Muscle of leg (tissue), 11 donors: ENCODE data around the gene CANX. TPM values are rescaled to one million over a fixed set of nuclear protein-coding genes. Genes with fewer than 3 reads are reported as not detected.

Experiments
- DNase-seq: peaks from one replicate; pipeline ENCODE4 v3.0.0; 2013
- H3K27ac ChIP-seq: one replicate; pipeline ENCODE4 v1.5.1; 2013; ENCODE audit warnings: mild to moderate bottlenecking, low read length, control low read depth
- H3K27me3 ChIP-seq: one replicate; pipeline ENCODE4 v1.6.1; 2013; ENCODE audit warnings: low read length; ENCODE audit not compliant: control insufficient read depth, insufficient read depth
- H3K36me3 ChIP-seq: one replicate; pipeline ENCODE4 v1.6.1; 2013; ENCODE audit warnings: low read length; ENCODE audit not compliant: control insufficient read depth, insufficient read depth
- H3K4me1 ChIP-seq: one replicate; pipeline ENCODE4 v1.6.1; 2013; ENCODE audit warnings: low read length; ENCODE audit not compliant: control insufficient read depth, insufficient read depth
- H3K4me3 ChIP-seq: one replicate; pipeline ENCODE4 v1.5.1; 2013; ENCODE audit warnings: low read length, control low read depth
- H3K9me3 ChIP-seq: replicated peaks from 2 replicates; pipeline ENCODE4 v1.6.1; 2013; ENCODE audit warnings: low read depth, low read length; ENCODE audit not compliant: control insufficient read depth
- WGBS: methylation state at CpG from one replicate; pipeline ENCODE4 v1.1.5; 2013; ENCODE audit warnings: missing lambda C conversion rate; ENCODE audit not compliant: insufficient coverage; 5-methylcytosine and 5-hydroxymethylcytosine counted together
- polyA plus RNA-seq, 8 donors: library from polyadenylated mRNA; unstranded; fragments of 120-200 nt; gene quantifications; one replicate each; pipeline versions ENCODE4 v1.2.1 to v1.2.3, GENCODE V29; 2013; ENCODE audit warnings: inconsistent platforms in 1 of 8, low replicate concordance in 1 of 8; ENCODE audit not compliant: insufficient read length in 8 of 8, insufficient read depth in 1 of 8
- total RNA-seq: library from RNA; stranded (reverse); fragments of 120-200 nt; gene quantifications from one replicate; pipeline ENCODE4 v1.2.4, GENCODE V29; 2013

The CANX gene
- total and polyA plus RNA-seq, 9 donors: 176 to 267 (median 209) TPM

DNA sequence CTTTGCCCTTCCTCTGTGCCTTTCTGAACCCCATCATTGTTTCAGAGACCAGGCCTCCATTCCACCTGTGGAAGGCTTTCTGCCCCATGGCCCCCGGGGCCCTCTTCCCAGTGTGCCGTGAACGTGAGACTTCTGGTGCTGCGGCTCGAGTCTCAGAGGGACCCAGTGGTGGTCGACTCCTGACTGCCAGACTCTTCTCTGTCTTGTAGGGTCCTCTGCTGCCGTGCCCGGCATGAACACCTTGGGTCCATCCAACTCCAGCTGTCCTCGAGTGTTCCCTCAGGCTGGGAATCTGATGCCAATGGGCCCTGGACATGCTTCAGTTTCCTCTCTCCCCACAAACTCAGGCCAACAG is 74.9 kb downstream of the CANX start:
- DNase-seq: no peak
- no peaks in the 10 kb centered on the region for H3K27me3 ChIP-seq
- 93% methylated on average over 9 of the region's 9 CpGs for WGBS
- H3K9me3 ChIP-seq: no peaks in the 10 kb centered on the region
- H3K4me3 ChIP-seq: no peak overlapping the region
- no peak overlapping the region for H3K27ac ChIP-seq
- H3K36me3 ChIP-seq: peaks cover 84% of the 10 kb centered on the region
- H3K4me1 ChIP-seq: no peaks in the 10 kb centered on the region

DNA sequence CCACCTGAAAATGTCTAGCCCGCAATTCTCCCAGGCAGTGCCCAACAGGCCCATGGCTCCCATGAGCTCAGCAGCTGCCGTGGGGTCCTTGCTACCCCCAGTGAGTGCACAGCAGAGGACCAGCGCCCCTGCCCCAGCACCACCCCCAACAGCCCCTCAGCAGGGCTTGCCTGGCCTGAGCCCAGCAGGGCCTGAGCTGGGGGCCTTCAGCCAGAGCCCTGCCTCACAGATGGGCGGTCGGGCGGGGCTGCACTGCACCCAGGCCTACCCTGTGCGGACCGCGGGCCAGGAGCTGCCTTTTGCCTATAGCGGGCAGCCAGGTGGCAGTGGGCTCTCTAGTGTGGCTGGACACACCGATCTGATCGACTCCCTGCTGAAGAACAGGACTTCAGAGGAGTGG is 75.7 kb downstream of the CANX start:
- peaks cover 79% of the 10 kb centered on the region for H3K36me3 ChIP-seq
- H3K27ac ChIP-seq: no peak overlapping the region
- DNase-seq: no peak
- H3K4me1 ChIP-seq: no peaks in the 10 kb centered on the region
- no peaks in the 10 kb centered on the region for H3K27me3 ChIP-seq
- no peaks in the 10 kb centered on the region for H3K9me3 ChIP-seq
- H3K4me3 ChIP-seq: no peak overlapping the region
- WGBS: 94% methylated on average over 12 of the region's 12 CpGs

DNA sequence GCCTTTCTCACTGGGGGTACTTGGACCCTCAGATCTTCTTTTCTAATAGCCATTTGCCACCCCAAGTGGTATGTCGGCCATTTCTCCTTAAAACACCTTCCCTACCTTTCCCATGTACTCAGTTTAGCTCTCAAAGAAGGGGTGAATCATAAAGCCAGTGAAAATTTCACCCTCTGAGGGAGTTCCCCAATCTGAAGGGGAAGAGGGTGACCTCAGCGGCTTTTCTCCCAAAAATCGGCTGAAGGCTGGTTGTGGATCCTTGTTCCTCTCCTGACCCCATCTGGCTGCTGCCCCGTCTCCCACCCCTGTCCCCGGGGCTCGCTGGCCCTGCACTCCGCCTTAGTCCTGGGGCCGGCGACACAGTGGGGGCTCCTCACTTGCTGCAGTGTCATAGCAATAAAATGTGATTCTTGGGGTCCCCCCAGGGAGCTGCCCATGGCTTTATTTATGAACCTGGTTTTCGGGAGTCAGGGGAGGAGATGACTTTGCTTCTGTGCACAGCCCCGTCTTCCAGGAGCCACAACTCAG is 77.7 kb downstream of the CANX start:
- no peak overlapping the region for H3K4me3 ChIP-seq
- 78% methylated on average over 7 of the region's 11 CpGs for WGBS
- H3K9me3 ChIP-seq: no peaks in the 10 kb centered on the region
- H3K36me3 ChIP-seq: peaks cover 71% of the 10 kb centered on the region
- H3K27ac ChIP-seq: no peak overlapping the region
- no peak for DNase-seq
- no peaks in the 10 kb centered on the region for H3K27me3 ChIP-seq
- H3K4me1 ChIP-seq: peaks cover 3% of the 10 kb centered on the region

DNA sequence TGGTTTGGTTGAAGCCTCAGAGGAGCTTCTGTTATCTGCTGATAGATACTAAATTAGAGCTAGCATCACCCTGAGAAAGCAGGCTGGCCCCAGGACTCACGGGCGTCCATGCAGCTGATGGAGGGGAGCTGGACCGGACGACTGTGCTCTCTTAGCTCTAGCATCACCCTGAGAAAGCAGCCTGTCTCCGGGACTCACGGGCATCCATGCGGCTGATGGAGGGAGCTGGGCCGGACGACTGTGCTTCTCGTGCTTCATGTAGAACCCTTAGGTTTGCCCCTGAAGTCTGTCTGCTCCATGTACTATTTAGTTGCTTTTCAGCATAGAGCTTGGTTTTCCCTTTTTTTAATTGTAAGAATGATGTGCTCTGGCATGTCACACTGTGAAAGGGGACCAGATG is 78.7 kb downstream of the CANX start:
- Histone ChIP-seq H3K27ac (no peak overlapping the region), H3K4me3 (no peak overlapping the region), H3K36me3 (peaks cover 64% of the 10 kb centered on the region), H3K9me3 (no peaks in the 10 kb centered on the region), H3K27me3 (no peaks in the 10 kb centered on the region), H3K4me1 (peaks cover 3% of the 10 kb centered on the region)
- WGBS: 83% methylated on average over 10 of the region's 10 CpGs
- DNase-seq: no peak

DNA sequence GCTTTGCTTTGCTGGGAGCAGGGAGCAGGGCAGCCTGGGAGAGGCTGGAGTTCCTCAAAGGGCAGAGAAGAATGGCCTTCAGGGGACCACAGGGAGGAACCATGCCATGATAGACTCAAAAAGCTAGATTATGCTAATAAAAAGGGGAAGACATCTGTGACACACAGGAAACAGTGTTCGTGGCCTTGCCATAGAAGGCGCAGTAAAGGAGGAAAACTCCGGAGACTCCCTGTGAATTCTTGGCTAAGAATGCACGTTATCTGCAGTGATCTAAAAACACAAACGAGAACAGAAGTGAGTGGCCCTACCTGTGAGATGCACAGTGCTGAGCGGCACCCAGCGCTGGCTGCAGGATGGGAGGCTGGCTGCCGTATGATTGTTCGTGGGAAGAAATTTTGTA is 79.1 kb downstream of the CANX start:
- Histone ChIP-seq H3K9me3 (no peaks in the 10 kb centered on the region), H3K4me3 (no peak overlapping the region), H3K27me3 (no peaks in the 10 kb centered on the region), H3K27ac (no peak overlapping the region), H3K4me1 (peaks cover 3% of the 10 kb centered on the region), H3K36me3 (peaks cover 59% of the 10 kb centered on the region)
- DNase-seq: peak; percentile 40
- 80% methylated on average over 9 of the region's 9 CpGs for WGBS

DNA sequence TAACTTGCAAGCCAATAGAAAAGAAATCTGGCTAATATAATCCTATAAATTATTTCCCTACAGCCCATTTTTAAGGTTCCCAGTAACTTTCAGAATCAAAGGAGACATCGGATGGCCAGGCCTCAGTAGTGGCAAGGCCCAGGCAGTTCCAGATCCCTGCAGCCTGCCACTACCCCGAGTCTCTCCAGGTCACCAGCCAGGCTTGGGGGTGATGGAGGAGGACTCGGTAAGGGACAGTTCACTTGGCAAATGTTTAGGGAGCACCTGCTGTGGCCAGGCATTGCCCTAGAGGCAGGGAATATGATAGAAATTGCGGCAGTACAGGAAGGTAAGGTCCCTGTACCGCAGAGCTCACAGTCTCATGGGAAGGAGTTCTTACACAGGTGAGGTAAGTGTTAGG is 79.8 kb downstream of the CANX start:
- H3K9me3 ChIP-seq: no peaks in the 10 kb centered on the region
- H3K36me3 ChIP-seq: peaks cover 53% of the 10 kb centered on the region
- no peak overlapping the region for H3K4me3 ChIP-seq
- H3K4me1 ChIP-seq: peaks cover 3% of the 10 kb centered on the region
- no peaks in the 10 kb centered on the region for H3K27me3 ChIP-seq
- 90% methylated on average over 4 of the region's 5 CpGs for WGBS
- DNase-seq: no peak
- H3K27ac ChIP-seq: no peak overlapping the region

DNA sequence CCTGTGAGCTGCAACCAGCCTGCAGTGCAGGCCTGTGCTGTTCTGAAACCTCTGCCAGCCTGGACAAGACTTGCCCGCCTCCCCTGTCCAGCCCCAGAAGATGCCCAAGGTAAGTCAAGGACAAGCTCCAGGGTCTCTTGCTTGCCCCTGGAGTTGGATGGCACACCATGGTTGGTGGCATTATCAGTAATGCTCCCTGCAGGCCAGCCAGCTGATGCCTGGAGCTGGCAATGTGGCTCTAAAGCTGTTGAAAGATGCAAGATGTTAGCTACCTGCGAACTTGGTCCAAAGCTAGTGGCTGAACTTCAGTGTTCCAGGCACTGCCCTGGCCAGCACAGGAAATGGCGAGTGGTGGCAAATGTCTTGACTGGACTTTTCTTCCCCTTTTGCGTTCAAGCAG is 81.1 kb downstream of the CANX start:
- Histone ChIP-seq H3K27ac (no peak overlapping the region), H3K36me3 (peaks cover 40% of the 10 kb centered on the region)
- WGBS: 91% methylated on average over 4 of the region's 4 CpGs

DNA sequence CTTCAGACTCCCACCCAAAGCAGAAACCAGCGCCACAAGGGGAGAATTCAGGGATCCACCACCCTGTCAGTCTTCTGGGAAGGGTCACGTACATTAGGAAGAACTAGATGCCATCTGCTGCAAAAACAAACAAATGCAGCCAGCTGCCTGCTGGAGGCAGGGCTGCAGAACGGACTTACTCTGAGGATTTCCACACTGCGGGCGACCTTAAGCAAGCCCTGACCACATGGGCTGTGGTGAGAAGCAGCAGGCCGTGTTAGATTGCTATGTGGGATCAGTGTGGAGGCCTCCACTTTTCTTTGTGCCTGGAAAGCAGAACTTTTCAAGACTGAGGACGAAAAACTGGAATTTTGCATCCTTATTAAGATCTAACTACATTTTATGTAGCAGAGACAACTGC is 81.6 kb downstream of the CANX start:
- Histone ChIP-seq H3K27ac (no peak overlapping the region), H3K27me3 (no peaks in the 10 kb centered on the region), H3K36me3 (peaks cover 36% of the 10 kb centered on the region), H3K9me3 (no peaks in the 10 kb centered on the region), H3K4me1 (peaks cover 3% of the 10 kb centered on the region), H3K4me3 (no peak overlapping the region)
- WGBS: 83% methylated on average over 3 of the region's 7 CpGs
- peak; percentile 13 for DNase-seq

More for the DNA sequence above, 81.1 kb downstream of the CANX start:
- H3K4me1 ChIP-seq: peaks cover 3% of the 10 kb centered on the region
- no peak for DNase-seq
- H3K27me3 ChIP-seq: no peaks in the 10 kb centered on the region
- no peaks in the 10 kb centered on the region for H3K9me3 ChIP-seq
- no peak overlapping the region for H3K4me3 ChIP-seq

Other genes starting within 250 kb of the CANX start
- 30.9 TPM for gene RUFY1, start 148.4 kb upstream of the CANX start, total RNA-seq
- 10 to 100 TPM; 33.3 to 41.0 (median 36.4) TPM for gene RUFY1, start 148.4 kb upstream of the CANX start, polyA plus RNA-seq
- 396 TPM for gene HNRNPH1, start 75.3 kb upstream of the CANX start, total RNA-seq
- 100 to 1,000 TPM; 430 to 829 (median 580) TPM for gene HNRNPH1, start 75.3 kb upstream of the CANX start, polyA plus RNA-seq
- gene CBY3, start 17.9 kb upstream of the CANX start, total RNA-seq: not detected
- under 1 TPM in 7 of 8 donors, not detected in 1; 0.39 to 0.63 (median 0.61) TPM for gene CBY3, start 17.9 kb upstream of the CANX start, polyA plus RNA-seq
- 11.3 TPM for gene MAML1, start 33.9 kb downstream of the CANX start, total RNA-seq
- gene MAML1, start 33.9 kb downstream of the CANX start, polyA plus RNA-seq: 10 to 100 TPM; 21.2 to 35.1 (median 27.2) TPM
- gene LTC4S, start 95.0 kb downstream of the CANX start, total RNA-seq: 2.3 TPM
- gene LTC4S, start 95.0 kb downstream of the CANX start, polyA plus RNA-seq: 1 to 10 TPM; 2.3 to 4.6 (median 3.6) TPM
- 34.4 TPM for gene MGAT4B, start 107.9 kb downstream of the CANX start, total RNA-seq
- 10 to 100 TPM; 66.8 to 83.8 (median 73.2) TPM for gene MGAT4B, start 107.9 kb downstream of the CANX start, polyA plus RNA-seq
- 67.7 TPM for gene SQSTM1, start 121.9 kb downstream of the CANX start, total RNA-seq
- 10 to 100 TPM; 61.2 to 75.9 (median 71.4) TPM for gene SQSTM1, start 121.9 kb downstream of the CANX start, polyA plus RNA-seq
- 20.2 TPM for gene MRNIP, start 159.8 kb downstream of the CANX start, total RNA-seq
- gene MRNIP, start 159.8 kb downstream of the CANX start, polyA plus RNA-seq: 10 to 100 TPM; 10.7 to 18.4 (median 15.8) TPM
- 20.1 TPM for gene TBC1D9B, start 208.9 kb downstream of the CANX start, total RNA-seq
- gene TBC1D9B, start 208.9 kb downstream of the CANX start, polyA plus RNA-seq: 10 to 100 TPM; 45.1 to 71.7 (median 57.4) TPM